Measurements from ENCODE around the gene GALR1.

Gene GALR1

GRCh38 chr18:77321823-77322805 lies 72.5 kb downstream of the GALR1 start:
- no peak for DNase-seq

DNA sequence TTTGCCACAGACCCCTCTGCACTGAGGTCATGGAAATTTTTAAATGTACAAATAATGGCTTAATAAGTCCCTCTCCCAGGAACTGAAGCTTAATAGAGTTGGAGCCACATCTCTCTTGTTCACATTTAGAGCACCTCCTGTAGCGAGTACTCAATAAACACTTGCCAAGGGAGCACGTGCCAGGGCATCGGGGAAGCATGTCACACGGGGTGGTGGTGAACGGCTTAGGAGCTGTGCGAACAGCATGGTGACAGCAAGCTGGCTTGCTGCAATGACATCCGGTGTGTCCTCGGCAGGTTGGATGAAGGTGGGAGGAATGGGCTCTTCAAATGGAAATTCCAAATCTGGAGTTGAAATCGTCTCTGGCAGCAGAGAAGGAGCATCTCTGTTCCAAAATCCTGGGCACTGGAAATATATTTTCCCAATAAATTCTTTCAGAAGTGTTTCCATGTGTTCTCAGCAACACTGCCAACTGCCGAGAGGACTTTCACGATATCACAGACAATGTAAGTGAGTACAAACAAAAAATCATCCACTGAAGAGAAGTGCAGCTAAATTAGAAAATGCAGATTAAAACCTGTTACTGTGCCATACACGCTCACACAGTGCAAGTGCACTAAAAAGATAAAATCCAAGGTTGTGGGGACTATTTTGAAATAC lies 74.1 kb downstream of the GALR1 start:
- no peak for DNase-seq

Measured in hypothalamus (tissue), 51 donors.